GM19193 (cell line): ENCODE measurements around the gene RNF215.

ENCODE experiments used
- POLR2A ChIP-seq: IDR thresholded peaks from 4 replicates; pipeline ENCODE4 v1.6.1; 2011; ENCODE audit not compliant: insufficient read depth, insufficient read length; ENCODE audit errors: extremely low read depth

Gene RNF215

DNA sequence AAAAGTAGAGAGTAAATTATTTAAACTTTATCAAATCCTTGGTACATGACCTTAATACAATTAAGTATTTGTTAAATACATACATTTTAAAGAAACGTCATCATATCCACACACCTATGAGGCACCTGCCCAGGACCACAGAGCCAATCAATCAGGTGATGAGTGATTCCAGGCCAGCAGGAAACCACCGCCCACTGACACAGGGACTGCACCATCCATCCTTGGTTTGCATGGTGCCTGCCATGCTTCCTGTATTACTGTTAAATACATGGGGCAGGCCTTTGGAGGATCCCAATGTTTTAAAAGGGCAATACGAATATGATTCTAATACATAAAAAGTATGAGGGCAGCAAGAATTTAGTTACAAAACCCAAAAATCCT lies 53.5 kb downstream of the RNF215 start:
- TF ChIP-seq POLR2A: no peak

DNA sequence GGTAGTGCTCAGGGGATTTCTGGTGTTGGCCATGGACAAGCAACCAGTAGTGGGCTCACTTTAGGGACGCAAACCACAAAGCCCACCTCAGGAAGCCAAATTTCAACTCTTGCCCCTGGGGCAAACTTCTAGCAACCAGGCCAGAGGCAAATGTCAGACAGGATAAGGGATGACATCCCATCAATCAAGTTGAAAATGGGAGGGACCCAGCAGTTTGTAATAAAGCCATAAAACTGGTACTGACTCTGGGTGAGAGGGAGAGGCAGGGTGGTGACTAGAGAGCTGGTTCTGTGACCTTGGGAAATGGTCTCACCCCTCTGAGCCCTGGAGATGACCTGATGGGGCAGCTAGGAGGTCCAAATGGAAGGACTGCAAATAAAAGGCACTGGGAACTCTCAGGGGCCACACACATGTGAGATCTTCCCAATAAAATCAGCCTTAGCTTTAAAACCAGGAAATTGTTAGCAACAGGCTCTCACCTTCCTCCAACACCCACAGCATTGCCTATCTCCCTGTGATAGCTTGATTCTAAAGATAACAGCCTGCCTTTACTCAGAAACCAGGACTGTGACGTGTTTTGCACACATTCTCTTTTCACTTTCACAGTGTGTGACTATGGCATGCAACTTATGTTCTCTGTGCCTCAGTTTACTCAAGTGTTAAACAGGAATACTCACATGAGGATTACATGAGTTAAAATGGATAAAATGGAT lies 54.1 kb downstream of the RNF215 start:
- TF ChIP-seq POLR2A: no peak

GRCh38 chr22:30332551-30332950 lies 54.7 kb downstream of the RNF215 start:
- no peak for TF ChIP-seq POLR2A
